Breast epithelium (tissue), 3 donors: ENCODE results near the gene MARVELD3.

ENCODE experiments used
- POLR2A ChIP-seq: fragments of 450-650 bp; IDR thresholded peaks from one replicate; pipeline ENCODE4 v1.6.1; 2016; ENCODE audit warnings: antibody characterized with exemption, mild to moderate bottlenecking, moderate library complexity
- POLR2AphosphoS5 ChIP-seq, 3 donors: sonication (generic); formaldehyde crosslinking; IDR thresholded peaks; one replicate each; pipeline ENCODE4 v1.6.1; 2017; ENCODE audit warnings: antibody characterized with exemption in 3 of 3

- TF ChIP-seq POLR2A (no peak), POLR2AphosphoS5 (IDR thresholded peaks at IDR 0.05) (no peak)
Measured at GRCh38 chr16:71618429-71618828, 7.6 kb upstream of the MARVELD3 start.
